Stimulated activated CD4-positive, alpha-beta T cell treated with anti-CD3 and anti-CD28 coated beads, Interleukin-4, amount 100 ng/mL, for 24 hours (primary cell): ENCODE data around the gene LPCAT4.
A peak's percentile ranks its signal among the peaks of the same experiment; 100 is the strongest.
"Not testable (repeated sequence)": the region's sequence is repeated elsewhere in the genome, so short reads cannot be mapped to it uniquely, and the experiment has no call there.

ENCODE experiments used
- DNase-seq: peaks from one replicate; pipeline ENCODE4 v3.0.0-alpha.2; 2020

The LPCAT4 gene

GRCh38 chr15:34367101-34368081 lies at the start of gene LPCAT4:
Gene LPCAT4, minus strand, starts transcription at chr15:34367196. Its CDS starts 96 bp downstream, at chr15:34367100.
- peak; percentile 89 for DNase-seq

GRCh38 chr15:34409511-34409910 lies 42.5 kb upstream of the LPCAT4 start:
- not testable (repeated sequence) for DNase-seq

GRCh38 chr15:34408973-34409372 lies 42.0 kb upstream of the LPCAT4 start:
- DNase-seq: not testable (repeated sequence)

- DNase-seq: not testable (repeated sequence)
These were observed 36.9 kb upstream of the LPCAT4 start for GRCh38 chr15:34403899-34404298.

- DNase-seq: not testable (repeated sequence)
These were observed 36.2 kb upstream of the LPCAT4 start for GRCh38 chr15:34403160-34403598.

- peak; percentile 20 for DNase-seq
These were observed 30.8 kb upstream of the LPCAT4 start for GRCh38 chr15:34397637-34398259.

- DNase-seq: not testable (repeated sequence)
These were observed 26.0 kb upstream of the LPCAT4 start for GRCh38 chr15:34392981-34393380.

GRCh38 chr15:34389594-34390086 lies 22.6 kb upstream of the LPCAT4 start:
- DNase-seq: not testable (repeated sequence)

- DNase-seq: not testable (repeated sequence)
These were observed 15.0 kb upstream of the LPCAT4 start for GRCh38 chr15:34381829-34382521.

GRCh38 chr15:34380491-34380890 lies 13.5 kb upstream of the LPCAT4 start:
- DNase-seq: not testable (repeated sequence)

- no peak for DNase-seq
These were observed 9.9 kb upstream of the LPCAT4 start for GRCh38 chr15:34376856-34377255.

GRCh38 chr15:34375541-34375940 lies 8.5 kb upstream of the LPCAT4 start:
- DNase-seq: not testable (repeated sequence)

- DNase-seq: no peak
These were observed 7.8 kb upstream of the LPCAT4 start for GRCh38 chr15:34374816-34375215.

GRCh38 chr15:34373951-34374350 lies 7.0 kb upstream of the LPCAT4 start:
- DNase-seq: no peak

GRCh38 chr15:34370643-34371042 lies 3.6 kb upstream of the LPCAT4 start:
- DNase-seq: no peak

GRCh38 chr15:34370129-34370528 lies 3.1 kb upstream of the LPCAT4 start:
- DNase-seq: no peak

GRCh38 chr15:34366271-34367065 lies 528 bp downstream of the LPCAT4 start:
- peak; percentile 45 for DNase-seq

- DNase-seq: no peak
These were observed 1.2 kb downstream of the LPCAT4 start for GRCh38 chr15:34365836-34366235.

GRCh38 chr15:34365091-34365825 lies 1.7 kb downstream of the LPCAT4 start:
- peak; percentile 8 for DNase-seq

- DNase-seq: no peak
These were observed 3.0 kb downstream of the LPCAT4 start for GRCh38 chr15:34364041-34364440.

GRCh38 chr15:34362047-34362773 lies 4.8 kb downstream of the LPCAT4 start:
- no peak for DNase-seq
